Forelimb muscle (tissue), 1 donor: Measurements from ENCODE around the gene TOM1L2. TPM values are rescaled to one million over a fixed set of nuclear protein-coding genes. Genes with fewer than 3 reads are reported as not detected.

ENCODE experiments used
- DNase-seq: peaks from one replicate; pipeline ENCODE4 v3.0.0-alpha.2; 2013; ENCODE audit warnings: low read depth
- polyA plus RNA-seq: library from polyadenylated mRNA; unstranded; fragments of 120-200 nt; gene quantifications from one replicate; pipeline ENCODE4 v1.2.1, GENCODE V29; 2013; ENCODE audit not compliant: insufficient read length

Gene TOM1L2
- polyA plus RNA-seq, 1 donor, result 36.3 TPM

GRCh38 chr17:17994271-17995069 is 22.3 kb upstream of the TOM1L2 start:
- DNase-seq, result no peak

DNA sequence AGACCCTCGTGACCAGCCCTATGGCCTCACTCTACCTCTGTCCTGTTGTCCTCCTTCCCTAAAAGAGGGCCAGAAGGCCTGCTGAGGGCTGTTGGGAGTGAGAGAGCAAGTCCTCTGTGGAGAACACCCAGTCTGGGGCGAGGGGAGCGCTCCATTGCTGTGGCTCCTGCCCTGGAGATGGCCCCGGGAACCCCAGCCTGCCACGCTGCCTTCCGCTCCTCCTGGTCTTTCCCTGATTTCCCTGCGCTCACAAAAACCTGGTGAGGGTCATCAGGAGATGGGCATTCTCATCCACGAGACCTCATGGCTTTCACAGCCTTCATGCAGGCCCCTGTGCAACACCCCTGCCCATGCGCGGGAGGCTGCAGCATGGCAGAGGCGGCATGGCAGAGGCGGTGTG is 21.7 kb upstream of the TOM1L2 start:
- no peak for DNase-seq

DNA sequence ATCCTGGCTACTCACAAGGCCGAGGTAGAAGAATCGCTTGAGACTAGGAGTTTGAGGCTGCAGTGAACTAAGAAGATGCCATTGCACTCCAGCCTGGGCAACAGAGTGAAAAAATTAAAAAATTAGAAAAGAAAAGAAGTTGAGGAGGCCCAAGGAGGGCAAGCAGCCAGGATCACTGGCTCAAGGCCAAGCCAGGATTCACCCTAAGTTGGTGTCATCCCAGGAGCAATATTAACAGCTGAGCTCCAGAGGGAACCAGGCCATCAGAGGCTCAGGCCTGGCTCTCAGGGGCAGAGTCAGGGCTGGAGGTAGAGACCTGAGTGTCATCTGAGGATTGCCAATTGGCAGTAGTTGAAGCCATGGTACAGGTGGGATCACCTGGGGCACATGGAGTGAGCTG is 21.2 kb upstream of the TOM1L2 start:
- no peak for DNase-seq

DNA sequence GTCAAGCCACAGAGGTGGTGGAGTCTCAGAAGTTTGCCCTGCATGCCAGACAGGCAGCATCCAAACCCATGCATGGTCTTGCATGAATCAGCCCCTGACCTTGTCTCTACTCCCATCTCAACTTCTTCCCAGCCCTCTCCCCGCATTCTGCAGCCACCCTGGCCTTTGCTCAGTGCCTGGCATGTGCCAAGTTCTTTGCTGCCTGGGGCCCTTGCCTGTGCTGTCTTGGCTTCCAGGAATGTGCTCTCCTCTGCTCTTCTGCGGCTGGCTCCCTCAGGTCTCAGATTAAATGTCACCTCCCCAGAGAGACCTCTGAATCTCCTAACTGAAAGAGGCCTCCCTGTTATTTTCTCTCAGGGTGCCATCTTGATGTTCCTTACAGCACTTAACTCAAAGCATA is 18.1 kb upstream of the TOM1L2 start:
- no peak for DNase-seq

GRCh38 chr17:17989618-17990017 is 17.4 kb upstream of the TOM1L2 start:
- DNase-seq, result no peak

- DNase-seq, result no peak
Observed at GRCh38 chr17:17989081-17989480, 16.9 kb upstream of the TOM1L2 start.

DNA sequence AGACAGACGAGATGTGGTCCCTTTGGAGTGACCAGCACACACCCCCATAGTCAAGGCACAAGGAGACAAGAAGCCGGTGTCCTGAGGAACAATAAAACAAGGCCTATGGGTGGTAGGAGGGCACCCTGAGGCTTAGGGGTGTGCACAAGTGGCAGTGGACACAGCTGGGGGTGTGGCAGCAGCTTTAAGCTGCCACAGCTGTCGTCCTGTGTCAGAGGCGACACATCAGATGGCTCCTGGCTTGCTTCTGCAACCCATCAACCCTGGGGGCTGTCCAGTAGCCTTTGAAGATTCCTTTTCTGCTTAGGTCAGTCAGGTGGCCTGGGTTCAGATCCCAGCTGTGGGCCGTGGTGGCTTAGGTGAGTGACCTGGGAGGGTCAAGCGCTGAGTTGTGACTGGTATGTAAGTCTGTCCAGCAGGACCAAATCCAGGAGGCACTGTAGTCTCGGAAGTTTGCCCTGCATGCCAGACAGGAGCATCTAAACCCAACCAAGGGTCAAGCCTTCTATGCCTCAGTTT is 16.3 kb upstream of the TOM1L2 start:
- DNase-seq, result no peak

DNA sequence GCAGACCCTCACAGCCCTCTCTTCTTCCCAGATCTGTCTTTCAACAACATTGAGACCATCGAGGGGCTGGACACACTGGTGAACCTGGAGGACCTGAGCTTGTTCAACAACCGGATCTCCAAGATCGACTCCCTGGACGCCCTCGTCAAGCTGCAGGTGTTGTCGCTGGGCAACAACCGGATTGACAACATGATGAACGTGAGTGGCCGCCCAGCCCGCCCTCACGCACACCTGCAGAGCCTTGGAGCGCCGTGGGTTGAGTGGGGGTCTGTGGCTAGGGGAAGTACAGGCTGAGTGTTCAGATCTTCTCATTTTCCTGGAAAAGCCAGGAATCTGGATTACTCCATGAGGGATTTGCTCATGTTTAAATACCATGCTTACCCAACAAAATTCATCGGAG is 15.7 kb upstream of the TOM1L2 start:
- DNase-seq, result no peak

GRCh38 chr17:17987187-17987896 is 15.1 kb upstream of the TOM1L2 start:
- DNase-seq, result no peak

- DNase-seq, result no peak
Observed at GRCh38 chr17:17985555-17985954, 13.4 kb upstream of the TOM1L2 start.

- no peak for DNase-seq
Observed at GRCh38 chr17:17985153-17985552, 13.0 kb upstream of the TOM1L2 start.

DNA sequence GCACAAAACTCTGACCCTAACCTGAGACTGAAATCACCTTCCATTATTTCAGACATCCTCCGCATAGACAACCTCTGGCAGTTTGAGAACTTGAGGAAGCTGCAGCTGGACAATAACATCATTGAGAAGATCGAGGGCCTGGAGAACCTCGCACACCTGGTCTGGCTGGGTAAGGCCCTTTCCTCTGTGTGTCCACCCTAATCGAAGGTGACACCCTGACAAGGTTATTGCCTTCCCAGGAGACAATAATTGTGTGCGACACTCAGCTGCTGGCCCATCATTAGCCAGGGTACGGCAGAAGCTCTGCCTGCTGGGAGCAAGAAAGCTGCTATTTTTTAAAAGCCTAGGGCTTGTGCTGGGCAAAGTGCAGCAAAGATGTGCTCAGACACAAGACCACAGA is 11.6 kb upstream of the TOM1L2 start:
- no peak for DNase-seq

GRCh38 chr17:17983376-17983775 is 11.2 kb upstream of the TOM1L2 start:
- DNase-seq, result no peak

DNA sequence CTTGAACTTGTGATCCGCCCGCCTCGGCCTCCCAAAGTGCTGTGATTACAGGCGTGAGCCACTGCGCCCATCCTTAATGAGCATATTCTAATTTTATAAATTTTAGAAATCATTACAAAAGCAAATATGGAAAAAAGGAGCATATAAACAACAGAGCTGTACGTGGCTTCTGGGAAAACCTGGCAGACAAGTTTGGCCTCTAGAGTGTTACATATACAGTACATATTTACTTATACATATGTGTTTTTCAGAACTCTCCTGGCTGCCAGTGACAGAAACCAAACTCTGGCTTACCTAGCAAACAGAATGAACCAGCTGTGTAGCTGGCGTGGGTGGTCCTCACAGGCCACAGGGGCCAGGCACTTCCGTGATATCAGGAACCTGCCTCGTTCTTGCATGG is 10.6 kb upstream of the TOM1L2 start:
- no peak for DNase-seq

- no peak for DNase-seq
Observed at GRCh38 chr17:17981330-17981729, 9.1 kb upstream of the TOM1L2 start.

DNA sequence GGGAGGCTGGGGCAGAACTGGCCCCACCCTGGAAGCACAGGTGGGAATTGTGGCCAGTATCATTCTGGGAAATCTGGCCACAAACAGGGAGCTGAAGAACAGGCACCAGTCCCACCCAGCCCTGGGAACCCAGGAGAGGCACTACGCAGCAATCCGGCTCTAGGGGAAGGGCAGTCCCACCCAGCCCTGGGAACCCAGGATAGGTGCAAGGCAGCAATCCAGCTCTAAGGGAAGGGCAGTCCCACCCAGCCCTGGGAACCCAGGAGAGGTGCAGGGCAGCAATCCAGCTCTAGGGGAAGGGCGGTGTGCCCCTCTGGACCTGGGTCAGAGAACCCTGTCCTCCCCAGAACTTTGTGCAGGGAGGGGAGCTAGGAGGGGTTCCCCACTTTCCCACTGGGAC is 7.6 kb upstream of the TOM1L2 start:
- DNase-seq, result no peak

DNA sequence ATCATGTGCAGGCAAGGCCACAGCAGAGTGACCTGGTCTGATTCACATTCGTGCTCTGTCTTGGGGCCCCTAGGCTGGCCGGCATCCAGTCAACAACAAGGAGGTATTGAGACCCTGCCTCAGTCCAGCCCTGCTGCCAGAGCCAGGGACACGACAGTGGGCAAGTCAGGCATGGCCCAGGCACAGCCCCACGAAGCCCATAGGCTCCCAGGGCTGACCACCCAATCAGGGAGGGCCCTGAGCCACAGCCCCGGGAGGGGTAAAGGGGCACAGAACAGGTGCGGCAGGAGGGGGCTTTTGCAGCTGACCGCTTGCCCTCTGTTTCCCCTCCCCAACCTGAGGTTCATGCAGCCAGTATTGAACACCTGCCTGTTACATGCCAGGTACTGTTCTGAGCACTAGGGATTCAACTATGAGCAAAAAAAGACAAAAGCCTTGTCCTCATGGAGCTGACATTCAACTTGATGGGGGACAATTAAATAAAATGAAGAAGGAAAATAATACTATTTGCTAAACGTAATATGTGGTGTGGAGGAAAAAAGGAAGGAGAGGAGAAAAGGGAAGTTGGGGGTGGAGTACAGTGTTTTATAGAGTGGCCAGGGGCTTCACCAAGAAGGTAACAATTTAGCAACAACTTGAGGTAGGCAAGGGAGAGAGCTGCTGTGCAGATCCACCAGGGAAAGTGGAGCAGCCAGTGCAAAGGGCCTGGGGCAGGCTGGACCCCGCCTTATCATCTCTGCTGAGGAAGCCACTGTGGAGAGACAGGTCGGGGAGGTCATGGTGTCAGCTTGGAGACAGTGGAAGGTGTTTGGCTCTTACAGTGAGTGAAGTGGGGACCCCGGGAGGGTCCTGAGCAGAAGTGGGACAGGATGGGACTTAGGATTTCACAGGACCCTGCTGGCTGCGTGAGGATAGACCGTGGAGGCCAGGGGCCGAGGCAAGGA is 6.6 kb upstream of the TOM1L2 start:
- no peak for DNase-seq

DNA sequence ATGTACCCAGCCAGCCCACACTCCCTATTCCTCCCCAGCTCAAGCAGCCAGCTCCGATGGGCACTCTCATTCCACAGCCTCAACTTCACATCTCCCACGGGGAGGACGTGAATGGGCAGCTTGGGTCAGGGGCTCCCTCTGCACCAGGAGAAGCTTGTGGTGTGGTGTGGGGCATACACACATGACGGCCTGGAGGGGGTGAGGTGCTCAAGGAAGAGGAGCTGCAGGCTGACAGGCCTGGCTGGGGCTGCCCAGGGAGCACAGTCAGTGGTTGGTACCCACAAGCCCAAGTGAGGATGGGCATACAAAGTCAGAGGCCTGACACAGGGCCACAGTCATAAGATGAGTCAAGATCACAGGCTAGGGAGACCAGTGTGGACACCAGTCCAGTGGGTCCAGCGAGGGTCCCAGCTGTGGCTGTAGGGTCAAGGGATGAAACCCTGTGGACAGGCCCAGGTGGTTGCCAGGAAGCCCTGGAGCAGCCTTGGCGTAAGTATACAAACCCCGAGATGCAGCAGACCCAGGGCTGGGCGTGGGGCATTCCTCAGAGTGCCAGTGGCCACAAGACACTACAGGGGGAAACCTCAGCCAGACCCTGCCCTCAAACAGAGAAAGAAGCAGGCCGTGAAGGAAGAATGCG is 4.9 kb upstream of the TOM1L2 start:
- DNase-seq, result no peak

DNA sequence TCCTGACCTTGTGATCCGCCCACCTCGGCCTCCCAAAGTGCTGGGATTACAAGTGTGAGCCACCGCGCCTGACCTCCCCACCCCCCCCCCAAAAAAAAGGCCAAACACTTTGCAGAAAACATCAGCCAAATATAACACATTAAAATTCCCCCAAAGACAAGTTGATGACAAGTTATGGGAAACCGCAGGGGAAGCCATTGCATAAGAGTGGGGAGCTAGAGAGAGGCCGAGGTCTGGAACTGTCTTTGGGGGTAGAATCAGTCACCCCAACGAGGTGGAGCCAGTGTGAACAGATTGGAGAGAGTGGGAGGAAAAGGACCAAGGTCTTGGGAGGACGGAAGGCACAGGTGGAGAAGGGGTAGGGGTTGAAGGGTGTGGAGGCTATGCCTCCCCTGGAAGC is 3.2 kb upstream of the TOM1L2 start:
- no peak for DNase-seq

- DNase-seq, result no peak
Observed at GRCh38 chr17:17972952-17973254, 703 bp upstream of the TOM1L2 start.

DNA sequence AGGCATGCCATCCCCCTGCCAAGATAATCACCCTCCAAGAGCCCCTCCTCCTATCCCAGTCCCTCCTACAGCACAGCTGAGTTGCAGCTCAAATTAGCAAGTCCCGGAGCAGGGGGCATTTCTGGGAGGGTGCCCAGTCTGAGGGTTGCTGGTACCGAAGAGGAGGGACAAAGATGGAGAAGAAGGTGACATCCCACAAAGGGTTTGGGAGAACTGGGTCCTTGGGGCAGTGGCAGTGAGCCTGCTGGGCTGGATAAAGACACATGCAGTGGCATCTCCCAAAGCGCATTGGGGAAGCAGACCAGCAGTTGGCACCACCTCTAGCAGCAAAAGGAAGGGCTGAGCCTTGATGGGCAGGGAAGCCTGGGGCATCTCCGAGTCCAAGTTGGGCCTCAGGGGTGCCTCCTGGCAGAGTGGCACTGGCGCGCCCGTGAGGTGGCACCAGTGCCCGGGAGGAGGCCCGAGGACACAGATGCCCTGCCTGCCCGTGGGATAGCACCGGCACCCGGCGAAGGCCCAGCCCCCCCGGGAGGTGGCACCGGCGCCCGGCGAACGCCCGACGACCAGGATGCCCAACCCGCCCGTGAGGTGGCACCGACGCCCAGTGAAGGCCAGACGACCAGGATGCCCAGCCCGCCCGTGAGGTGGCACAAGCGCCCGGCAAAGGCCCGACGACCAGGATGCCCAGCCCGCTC is 622 bp downstream of the TOM1L2 start:
- no peak for DNase-seq
